HEK293 (cell line): ENCODE data around the gene IL1RN.

Experiments used
- CTCF ChIA-PET: fragments of 350-600 bp; formaldehyde crosslinking; extraction: SDS; loops from one replicate; lab custom pipeline; 2021; ENCODE audit warnings: antibody characterized with exemption; lab: Yijun Ruan, JAX
- POLR2A ChIA-PET: fragments of 300-600 bp; formaldehyde crosslinking; extraction: SDS; loops from one replicate; lab custom pipeline; 2020; ENCODE audit warnings: antibody characterized with exemption, inconsistent platforms; lab: Yijun Ruan, JAX
- H3K27ac ChIP-seq: fragments of 200-500 bp; sonication (Bioruptor generic); 2 replicates; pipeline ENCODE4 v1.5.1; 2014; ENCODE audit warnings: low read depth, low read length, control low read depth, inconsistent platforms; ENCODE audit errors: extremely low read depth
- H3K36me3 ChIP-seq, 2 experiments: fragments of 200-500 bp in 1 of 2; sonication (Bioruptor generic) in 1 of 2; 1 replicate in 1 of 2; 2 replicates in 1 of 2; pipeline ENCODE4 v1.5.1; 2014 to 2017; ENCODE audit warnings: inconsistent platforms in 2 of 2, low read length in 2 of 2; ENCODE audit not compliant: control insufficient read depth in 2 of 2, insufficient read depth in 1 of 2
- H3K4me1 ChIP-seq: fragments of 200-500 bp; sonication (Bioruptor generic); 2 replicates; pipeline ENCODE4 v1.5.1; 2014; ENCODE audit warnings: mild to moderate bottlenecking, low read length, inconsistent platforms; ENCODE audit not compliant: control insufficient read depth, insufficient read depth
- H3K4me3 ChIP-seq: 2 replicates; pipeline ENCODE4 v1.5.1; 2011; ENCODE audit warnings: low read depth, mild to moderate bottlenecking, control low read depth, low read length, moderate library complexity
- H3K9me3 ChIP-seq: fragments of 200-500 bp; sonication (Bioruptor generic); 2 replicates; pipeline ENCODE4 v1.5.1; 2014; ENCODE audit warnings: low read depth, low read length, inconsistent platforms; ENCODE audit not compliant: control insufficient read depth, insufficient read depth
- IKZF3 ChIP-seq: fragments of 450-650 bp; IDR thresholded peaks from 2 replicates; pipeline ENCODE4 v1.5.0; 2018; ENCODE audit warnings: missing biosample characterization, mild to moderate bottlenecking, missing genetic modification characterization, moderate library complexity
- ZFP3 ChIP-seq: fragments of 450-650 bp; formaldehyde crosslinking; IDR thresholded peaks from 2 replicates; pipeline ENCODE4 v1.5.1; 2016; ENCODE audit warnings: low read depth, missing biosample characterization, missing genetic modification characterization
- ZNF112 ChIP-seq: fragments of 450-650 bp; formaldehyde crosslinking; IDR thresholded peaks from 2 replicates; pipeline ENCODE4 v1.5.0; 2017; ENCODE audit warnings: missing biosample characterization, missing genetic modification characterization
- ZNF121 ChIP-seq: fragments of 450-650 bp; formaldehyde crosslinking; IDR thresholded peaks from 2 replicates; pipeline ENCODE4 v1.5.1; 2016; ENCODE audit warnings: missing biosample characterization, missing genetic modification characterization
- ZNF169 ChIP-seq: fragments of 450-650 bp; formaldehyde crosslinking; IDR thresholded peaks from 2 replicates; pipeline ENCODE4 v1.5.1; 2016; ENCODE audit warnings: missing biosample characterization, missing genetic modification characterization
- ZNF266 ChIP-seq: fragments of 450-650 bp; formaldehyde crosslinking; IDR thresholded peaks from 2 replicates; pipeline ENCODE4 v1.5.1; 2016; ENCODE audit warnings: missing biosample characterization, missing genetic modification characterization, low read depth
- ZNF354C ChIP-seq: fragments of 450-650 bp; formaldehyde crosslinking; IDR thresholded peaks from 2 replicates; pipeline ENCODE4 v1.5.1; 2016; ENCODE audit warnings: missing biosample characterization, missing genetic modification characterization, low read depth, borderline replicate concordance
- ZNF521 ChIP-seq: fragments of 450-650 bp; formaldehyde crosslinking; IDR thresholded peaks from 2 replicates; pipeline ENCODE4 v1.5.1; 2017; ENCODE audit warnings: missing biosample characterization, mild to moderate bottlenecking, missing genetic modification characterization
- ZNF549 ChIP-seq: fragments of 450-650 bp; IDR thresholded peaks from 2 replicates; pipeline ENCODE4 v1.5.1; 2018; ENCODE audit warnings: missing biosample characterization, missing genetic modification characterization, mild to moderate bottlenecking, inconsistent platforms, moderate library complexity
- ZNF677 ChIP-seq: fragments of 450-650 bp; IDR thresholded peaks from 2 replicates; pipeline ENCODE4 v1.5.0; 2018; ENCODE audit warnings: missing biosample characterization, mild to moderate bottlenecking, missing genetic modification characterization, moderate library complexity
- ZNF701 ChIP-seq: fragments of 450-650 bp; formaldehyde crosslinking; IDR thresholded peaks from 2 replicates; pipeline ENCODE4 v1.5.1; 2016; ENCODE audit warnings: missing biosample characterization, missing genetic modification characterization
- ZNF747 ChIP-seq: fragments of 450-650 bp; formaldehyde crosslinking; IDR thresholded peaks from 2 replicates; pipeline ENCODE4 v1.5.1; 2016; ENCODE audit warnings: missing biosample characterization, missing genetic modification characterization
- ZNF76 ChIP-seq: fragments of 450-650 bp; formaldehyde crosslinking; IDR thresholded peaks from 2 replicates; pipeline ENCODE4; 2016; ENCODE audit warnings: low read depth, missing biosample characterization, missing genetic modification characterization, borderline replicate concordance
- ZNF843 ChIP-seq: fragments of 450-650 bp; formaldehyde crosslinking; IDR thresholded peaks from 2 replicates; pipeline ENCODE4 v1.5.1; 2016; ENCODE audit warnings: missing biosample characterization, missing genetic modification characterization
- TF ChIP-seq, protein P1 (sequence below): fragments of 450-650 bp; formaldehyde crosslinking; IDR thresholded peaks from 2 replicates; pipeline ENCODE4 v1.5.1; 2016; ENCODE audit warnings: missing biosample characterization, missing genetic modification characterization
- TF ChIP-seq, protein P2 (sequence below): fragments of 450-650 bp; formaldehyde crosslinking; IDR thresholded peaks from 2 replicates; pipeline ENCODE4 v1.5.1; 2016; ENCODE audit warnings: missing biosample characterization, missing genetic modification characterization
- TF ChIP-seq, protein P3 (sequence below): fragments of 450-650 bp; formaldehyde crosslinking; conservative IDR thresholded peaks from 2 replicates; pipeline ENCODE4 v1.5.1; 2016; ENCODE audit warnings: low read depth, missing biosample characterization, missing genetic modification characterization
- TF ChIP-seq, protein P4 (sequence below): fragments of 450-650 bp; formaldehyde crosslinking; IDR thresholded peaks from 2 replicates; pipeline ENCODE4 v1.5.1; 2016; ENCODE audit warnings: missing biosample characterization, missing genetic modification characterization
- TF ChIP-seq, protein P5 (sequence below): fragments of 450-650 bp; formaldehyde crosslinking; IDR thresholded peaks from 2 replicates; pipeline ENCODE4 v1.5.1; 2016; ENCODE audit warnings: missing biosample characterization, missing genetic modification characterization

IL1RN gene

DNA sequence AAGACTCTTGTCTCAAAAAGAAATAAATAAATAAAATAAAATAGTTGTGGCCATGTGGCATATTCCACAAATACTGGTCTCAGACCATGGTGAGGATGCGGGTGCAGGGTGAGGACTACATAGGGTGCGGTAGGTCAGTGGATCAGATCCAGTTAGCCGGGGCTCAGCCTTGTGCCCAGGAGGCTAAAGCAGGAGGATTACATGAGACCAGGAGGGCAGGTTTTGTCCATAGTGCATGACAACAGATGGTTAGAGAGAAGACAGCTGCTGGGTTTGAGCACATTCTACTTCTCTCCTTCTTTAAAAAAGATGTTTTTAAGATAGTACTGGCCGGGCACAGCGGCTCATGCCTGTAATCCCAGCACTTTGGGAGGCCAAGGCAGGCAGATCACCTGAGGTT is 33.6 kb downstream of the IL1RN start:
- ChIA-PET POLR2A (no interaction called here), CTCF (no interaction called here)
- Histone ChIP-seq H3K4me1 (no peaks in the 10 kb centered on the region; the same call in 1 of the 2 replicates), H3K36me3 (no peaks in the 10 kb centered on the region), H3K9me3 (no peaks in the 10 kb centered on the region), H3K4me3 (no peak overlapping the region), H3K27ac (no peak overlapping the region)
- TF ChIP-seq ZNF747 (tag by site-specific recombination) (no peak), ZNF76 (tag by site-specific recombination) (no peak), ZNF549 (no peak), ZFP3 (no peak), IKZF3 (tag by site-specific recombination) (no peak), ZNF521 (tag by site-specific recombination) (no peak), ZNF843 (tag by site-specific recombination) (no peak), ZNF121 (tag by site-specific recombination) (no peak), ZNF112 (tag by site-specific recombination) (no peak), ZNF701 (tag by site-specific recombination) (no peak), ZNF354C (tag by site-specific recombination) (no peak), ZNF677 (tag by site-specific recombination) (no peak), ZNF266 (tag by site-specific recombination) (no peak), ZNF169 (tag by site-specific recombination) (no peak)
- TF ChIP-seq, protein P1, sequence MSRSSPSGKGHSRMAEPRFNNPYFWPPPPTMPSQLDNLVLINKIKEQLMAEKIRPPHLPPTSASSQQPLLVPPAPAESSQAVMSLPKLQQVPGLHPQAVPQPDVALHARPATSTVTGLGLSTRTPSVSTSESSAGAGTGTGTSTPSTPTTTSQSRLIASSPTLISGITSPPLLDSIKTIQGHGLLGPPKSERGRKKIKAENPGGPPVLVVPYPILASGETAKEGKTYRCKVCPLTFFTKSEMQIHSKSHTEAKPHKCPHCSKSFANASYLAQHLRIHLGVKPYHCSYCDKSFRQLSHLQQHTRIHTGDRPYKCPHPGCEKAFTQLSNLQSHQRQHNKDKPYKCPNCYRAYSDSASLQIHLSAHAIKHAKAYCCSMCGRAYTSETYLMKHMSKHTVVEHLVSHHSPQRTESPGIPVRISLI (tag by site-specific recombination) = no peak
- TF ChIP-seq, protein P2, sequence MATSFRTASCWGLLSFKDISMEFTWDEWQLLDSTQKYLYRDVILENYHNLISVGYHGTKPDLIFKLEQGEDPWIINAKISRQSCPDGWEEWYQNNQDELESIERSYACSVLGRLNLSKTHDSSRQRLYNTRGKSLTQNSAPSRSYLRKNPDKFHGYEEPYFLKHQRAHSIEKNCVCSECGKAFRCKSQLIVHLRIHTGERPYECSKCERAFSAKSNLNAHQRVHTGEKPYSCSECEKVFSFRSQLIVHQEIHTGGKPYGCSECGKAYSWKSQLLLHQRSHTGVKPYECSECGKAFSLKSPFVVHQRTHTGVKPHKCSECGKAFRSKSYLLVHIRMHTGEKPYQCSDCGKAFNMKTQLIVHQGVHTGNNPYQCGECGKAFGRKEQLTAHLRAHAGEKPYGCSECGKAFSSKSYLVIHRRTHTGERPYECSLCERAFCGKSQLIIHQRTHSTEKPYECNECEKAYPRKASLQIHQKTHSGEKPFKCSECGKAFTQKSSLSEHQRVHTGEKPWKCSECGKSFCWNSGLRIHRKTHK (tag by site-specific recombination) = no peak
- TF ChIP-seq, protein P3, sequence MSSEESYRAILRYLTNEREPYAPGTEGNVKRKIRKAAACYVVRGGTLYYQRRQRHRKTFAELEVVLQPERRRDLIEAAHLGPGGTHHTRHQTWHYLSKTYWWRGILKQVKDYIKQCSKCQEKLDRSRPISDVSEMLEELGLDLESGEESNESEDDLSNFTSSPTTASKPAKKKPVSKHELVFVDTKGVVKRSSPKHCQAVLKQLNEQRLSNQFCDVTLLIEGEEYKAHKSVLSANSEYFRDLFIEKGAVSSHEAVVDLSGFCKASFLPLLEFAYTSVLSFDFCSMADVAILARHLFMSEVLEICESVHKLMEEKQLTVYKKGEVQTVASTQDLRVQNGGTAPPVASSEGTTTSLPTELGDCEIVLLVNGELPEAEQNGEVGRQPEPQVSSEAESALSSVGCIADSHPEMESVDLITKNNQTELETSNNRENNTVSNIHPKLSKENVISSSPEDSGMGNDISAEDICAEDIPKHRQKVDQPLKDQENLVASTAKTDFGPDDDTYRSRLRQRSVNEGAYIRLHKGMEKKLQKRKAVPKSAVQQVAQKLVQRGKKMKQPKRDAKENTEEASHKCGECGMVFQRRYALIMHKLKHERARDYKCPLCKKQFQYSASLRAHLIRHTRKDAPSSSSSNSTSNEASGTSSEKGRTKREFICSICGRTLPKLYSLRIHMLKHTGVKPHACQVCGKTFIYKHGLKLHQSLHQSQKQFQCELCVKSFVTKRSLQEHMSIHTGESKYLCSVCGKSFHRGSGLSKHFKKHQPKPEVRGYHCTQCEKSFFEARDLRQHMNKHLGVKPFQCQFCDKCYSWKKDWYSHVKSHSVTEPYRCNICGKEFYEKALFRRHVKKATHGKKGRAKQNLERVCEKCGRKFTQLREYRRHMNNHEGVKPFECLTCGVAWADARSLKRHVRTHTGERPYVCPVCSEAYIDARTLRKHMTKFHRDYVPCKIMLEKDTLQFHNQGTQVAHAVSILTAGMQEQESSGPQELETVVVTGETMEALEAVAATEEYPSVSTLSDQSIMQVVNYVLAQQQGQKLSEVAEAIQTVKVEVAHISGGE (tag by site-specific recombination) = no peak
- TF ChIP-seq, protein P4, sequence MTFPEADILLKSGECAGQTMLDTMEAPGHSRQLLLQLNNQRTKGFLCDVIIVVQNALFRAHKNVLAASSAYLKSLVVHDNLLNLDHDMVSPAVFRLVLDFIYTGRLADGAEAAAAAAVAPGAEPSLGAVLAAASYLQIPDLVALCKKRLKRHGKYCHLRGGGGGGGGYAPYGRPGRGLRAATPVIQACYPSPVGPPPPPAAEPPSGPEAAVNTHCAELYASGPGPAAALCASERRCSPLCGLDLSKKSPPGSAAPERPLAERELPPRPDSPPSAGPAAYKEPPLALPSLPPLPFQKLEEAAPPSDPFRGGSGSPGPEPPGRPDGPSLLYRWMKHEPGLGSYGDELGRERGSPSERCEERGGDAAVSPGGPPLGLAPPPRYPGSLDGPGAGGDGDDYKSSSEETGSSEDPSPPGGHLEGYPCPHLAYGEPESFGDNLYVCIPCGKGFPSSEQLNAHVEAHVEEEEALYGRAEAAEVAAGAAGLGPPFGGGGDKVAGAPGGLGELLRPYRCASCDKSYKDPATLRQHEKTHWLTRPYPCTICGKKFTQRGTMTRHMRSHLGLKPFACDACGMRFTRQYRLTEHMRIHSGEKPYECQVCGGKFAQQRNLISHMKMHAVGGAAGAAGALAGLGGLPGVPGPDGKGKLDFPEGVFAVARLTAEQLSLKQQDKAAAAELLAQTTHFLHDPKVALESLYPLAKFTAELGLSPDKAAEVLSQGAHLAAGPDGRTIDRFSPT (tag by site-specific recombination) = no peak
- TF ChIP-seq, protein P5, sequence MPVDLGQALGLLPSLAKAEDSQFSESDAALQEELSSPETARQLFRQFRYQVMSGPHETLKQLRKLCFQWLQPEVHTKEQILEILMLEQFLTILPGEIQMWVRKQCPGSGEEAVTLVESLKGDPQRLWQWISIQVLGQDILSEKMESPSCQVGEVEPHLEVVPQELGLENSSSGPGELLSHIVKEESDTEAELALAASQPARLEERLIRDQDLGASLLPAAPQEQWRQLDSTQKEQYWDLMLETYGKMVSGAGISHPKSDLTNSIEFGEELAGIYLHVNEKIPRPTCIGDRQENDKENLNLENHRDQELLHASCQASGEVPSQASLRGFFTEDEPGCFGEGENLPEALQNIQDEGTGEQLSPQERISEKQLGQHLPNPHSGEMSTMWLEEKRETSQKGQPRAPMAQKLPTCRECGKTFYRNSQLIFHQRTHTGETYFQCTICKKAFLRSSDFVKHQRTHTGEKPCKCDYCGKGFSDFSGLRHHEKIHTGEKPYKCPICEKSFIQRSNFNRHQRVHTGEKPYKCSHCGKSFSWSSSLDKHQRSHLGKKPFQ (tag by site-specific recombination) = no peak
